Heart right ventricle (tissue), 16 donors: ENCODE data around the gene NELL1. TPM values are rescaled to one million over a fixed set of nuclear protein-coding genes. Genes with fewer than 3 reads are reported as not detected.

Experiments used
- ATAC-seq, 8 donors: fragments of 200-7000 bp; cut with Tn5 transposase; one replicate each; pipeline ENCODE4 v1.9.1; 2020; ENCODE audit warnings: mild to moderate bottlenecking in 8 of 8, moderate library complexity in 8 of 8, moderate number of reproducible peaks in 1 of 8
- DNase-seq, 2 donors: peaks; one replicate each; pipeline ENCODE4 v3.0.0-alpha.2; 2020
- H3K27ac ChIP-seq, 10 donors: fragments of 200-600 bp; sonication (generic) in 2 of 10; one replicate each; pipeline versions ENCODE4 v1.5.0 to v1.8.0; 2020 to 2022; ENCODE audit warnings: mild to moderate bottlenecking in 3 of 10
- H3K27me3 ChIP-seq, 7 donors: fragments of 200-600 bp; one replicate each; pipeline ENCODE4 v1.8.0; 2021 to 2022; ENCODE audit warnings: mild to moderate bottlenecking in 2 of 7
- H3K36me3 ChIP-seq, 9 donors: fragments of 200-600 bp; sonication (generic) in 1 of 9; one replicate each; pipeline versions ENCODE4 v1.5.0 to v1.8.0; 2020 to 2022; ENCODE audit warnings: mild to moderate bottlenecking in 2 of 9
- H3K4me1 ChIP-seq, 9 donors: fragments of 200-600 bp; sonication (generic) in 1 of 9; one replicate each; pipeline versions ENCODE4 v1.5.0 to v1.8.0; 2020 to 2022; ENCODE audit warnings: mild to moderate bottlenecking in 4 of 9
- H3K4me3 ChIP-seq, 10 donors: fragments of 200-600 bp; sonication (generic) in 2 of 10; one replicate each; pipeline versions ENCODE4 v1.5.0 to v1.8.0; 2020 to 2022; ENCODE audit warnings: mild to moderate bottlenecking in 7 of 10, moderate library complexity in 2 of 10
- H3K9me3 ChIP-seq, 11 donors: fragments of 200-600 bp in 10 of 11; sonication (generic) in 2 of 11; one replicate each; pipeline versions ENCODE4 v1.5.0 to v1.8.0; 2013 to 2022; ENCODE audit warnings: mild to moderate bottlenecking in 2 of 11, control low read depth in 1 of 11, moderate library complexity in 1 of 11
- WGBS, 2 donors: extraction: QIAGEN DNeasy Blood & Tissue Kit; methylation state at CpG; one replicate each; pipeline ENCODE4 v1.1.7; 2013; ENCODE audit warnings: inconsistent platforms in 1 of 2; 5-methylcytosine and 5-hydroxymethylcytosine counted together
- intact Hi-C, 10 donors: fragments of 100-400 bp; cut with DNase I; formaldehyde crosslinking; loops; one replicate each; pipeline versions ENCODE4 v1.11.1 to v1.14.2; 2022
- polyA plus RNA-seq, 2 donors: library from polyadenylated mRNA; stranded (reverse); fragments of 200-250 nt; gene quantifications; one replicate each; pipeline ENCODE4 v1.2.3, GENCODE V29; 2013
- total RNA-seq, 10 donors: library from RNA; stranded (reverse); fragmentation: NEBNext Ultra II Directional in 3 of 10; extraction: Animal tissue kit (Norgen Biotek cat#: 25700) in 3 of 10; gene quantifications; one replicate each; pipeline versions ENCODE4 v1.2.1 to v1.2.4, GENCODE V29; 2021 to 2023
- TF ChIP-seq, protein P1 (sequence below), 9 donors: fragments of 200-600 bp; sonication (generic) in 2 of 9; IDR thresholded peaks; one replicate each; pipeline versions ENCODE4 v1.5.0 to v1.8.0; 2021 to 2022; ENCODE audit warnings: antibody characterized with exemption in 9 of 9, mild to moderate bottlenecking in 5 of 9, moderate library complexity in 1 of 9
- donor health status: Arrhythmogenic right ventricular cardiomyopathy.
- donor health status: ischemic (EF 13 %, LVEDD 7.1; RV severe dilation, severe dysfunction).
- donor health status: healthy with polysubstance abuse.
- donor health status: DM: no; HTN: yes; CAD: no.
- donor health status: DM: no; HTN: no; CAD: no.
- donor health status: ischemic (EF 25% LVEDD 6.9; RV normal size, moderate dysfunction).
- donor health status: ischemic (EF 25% LVEDD 5.7; RV mildly dilated, moderate dysfunction).
- donor health status: healthy.
- donor health status: DM: yes; HTN: yes; CAD: no.
- donor health status: Ischemic cardiomyopathy.
- donor health status: ischemic (EF 35%, LVEDD 5.7; RV mildly dilated, moderate dysfunction).
- donor health status: nonischemic (EF 11% LVEDD 7.7; RV severe dilation, severe dysfunction).
- donor health status: DM: yes; HTN: yes; CAD: no.
- donor health status: PGD.
- donor health status: ischemic (EF 29% LVEDD 5.4; RV normal size, mild dysfunction).
- donor health status: nonischemic (EF 23%, LVEDD 6.1; RV moderate dilation, normal function).

NELL1 gene
- total and polyA plus RNA-seq, 12 donors, result not detected

DNA sequence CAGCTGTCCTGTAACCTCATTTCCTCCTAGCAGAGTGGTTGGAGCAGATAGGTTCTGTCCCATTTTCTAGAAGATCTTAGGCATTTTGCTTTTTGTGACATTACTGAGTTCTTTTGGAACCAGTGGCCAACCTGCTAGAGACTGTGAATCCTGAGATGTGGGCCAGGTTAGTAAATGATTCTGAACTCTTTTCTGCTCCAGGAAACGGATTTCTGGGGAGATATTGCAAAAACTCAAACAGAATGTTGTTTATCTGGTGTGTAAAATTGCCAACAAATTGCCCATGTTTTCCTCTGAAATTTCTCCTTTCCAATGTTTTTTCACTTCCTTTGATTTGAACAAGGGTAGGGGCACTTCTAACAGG lies 37.2 kb upstream of the NELL1 start:
- ATAC-seq (no peak), DNase-seq (no peak)
- H3K4me3 ChIP-seq, result no peak overlapping the region
- H3K4me1 ChIP-seq, result peaks cover 0 to 2% (median 0%) of the 10 kb centered on the region in 9 donors
- no peaks in the 10 kb centered on the region for H3K27me3 ChIP-seq
- WGBS, 2 donors, result 33 to 36% methylated on average over 1 of the region's 1 CpG
- TF ChIP-seq, protein P1, sequence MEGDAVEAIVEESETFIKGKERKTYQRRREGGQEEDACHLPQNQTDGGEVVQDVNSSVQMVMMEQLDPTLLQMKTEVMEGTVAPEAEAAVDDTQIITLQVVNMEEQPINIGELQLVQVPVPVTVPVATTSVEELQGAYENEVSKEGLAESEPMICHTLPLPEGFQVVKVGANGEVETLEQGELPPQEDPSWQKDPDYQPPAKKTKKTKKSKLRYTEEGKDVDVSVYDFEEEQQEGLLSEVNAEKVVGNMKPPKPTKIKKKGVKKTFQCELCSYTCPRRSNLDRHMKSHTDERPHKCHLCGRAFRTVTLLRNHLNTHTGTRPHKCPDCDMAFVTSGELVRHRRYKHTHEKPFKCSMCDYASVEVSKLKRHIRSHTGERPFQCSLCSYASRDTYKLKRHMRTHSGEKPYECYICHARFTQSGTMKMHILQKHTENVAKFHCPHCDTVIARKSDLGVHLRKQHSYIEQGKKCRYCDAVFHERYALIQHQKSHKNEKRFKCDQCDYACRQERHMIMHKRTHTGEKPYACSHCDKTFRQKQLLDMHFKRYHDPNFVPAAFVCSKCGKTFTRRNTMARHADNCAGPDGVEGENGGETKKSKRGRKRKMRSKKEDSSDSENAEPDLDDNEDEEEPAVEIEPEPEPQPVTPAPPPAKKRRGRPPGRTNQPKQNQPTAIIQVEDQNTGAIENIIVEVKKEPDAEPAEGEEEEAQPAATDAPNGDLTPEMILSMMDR (IDR thresholded peaks at IDR 0.05), result no peak
- intact Hi-C loops, result no loop called here
- no peaks in the 10 kb centered on the region for H3K36me3 ChIP-seq
- peaks cover 0 to 7% (median 0%) of the 10 kb centered on the region in 11 donors for H3K9me3 ChIP-seq
- H3K27ac ChIP-seq, result no peak overlapping the region

GRCh38 chr11:20634044-20634443 lies 35.3 kb upstream of the NELL1 start:
- Histone ChIP-seq H3K4me3 (no peak overlapping the region), H3K4me1 (no peaks in the 10 kb centered on the region), H3K27ac (no peak overlapping the region), H3K9me3 (peaks cover 0 to 7% (median 0%) of the 10 kb centered on the region in 11 donors), H3K27me3 (peaks cover 0 to 6% (median 0%) of the 10 kb centered on the region in 7 donors), H3K36me3 (no peaks in the 10 kb centered on the region)
- 85% methylated on average over 5 of the region's 5 CpGs for WGBS, 2 donors
- intact Hi-C loops, result no loop called here
- no peak for DNase-seq
- TF ChIP-seq, protein P1 (IDR thresholded peaks at IDR 0.05), result no peak
- no peak for ATAC-seq

DNA sequence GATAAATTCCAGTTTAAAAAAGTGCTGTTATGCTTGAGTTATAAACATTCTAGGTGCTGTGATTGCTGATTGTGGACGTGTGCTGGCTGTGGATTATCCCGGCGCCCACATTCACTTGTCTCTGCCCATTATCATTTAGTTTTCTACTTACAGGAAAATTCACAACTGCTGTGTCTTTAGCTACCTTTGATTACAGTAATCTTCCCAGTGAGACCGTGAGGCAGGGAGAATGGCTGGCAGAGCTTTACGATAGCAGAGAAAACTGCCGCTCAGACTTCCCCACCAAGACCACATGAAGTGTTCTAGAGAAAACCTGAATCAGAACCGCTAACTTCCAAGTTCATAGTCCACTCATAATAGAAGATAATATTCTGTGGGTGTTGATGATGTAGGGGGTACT lies 34.6 kb upstream of the NELL1 start:
- intact Hi-C loops, result no loop called here
- peaks cover 0 to 6% (median 0%) of the 10 kb centered on the region in 7 donors for H3K27me3 ChIP-seq

DNA sequence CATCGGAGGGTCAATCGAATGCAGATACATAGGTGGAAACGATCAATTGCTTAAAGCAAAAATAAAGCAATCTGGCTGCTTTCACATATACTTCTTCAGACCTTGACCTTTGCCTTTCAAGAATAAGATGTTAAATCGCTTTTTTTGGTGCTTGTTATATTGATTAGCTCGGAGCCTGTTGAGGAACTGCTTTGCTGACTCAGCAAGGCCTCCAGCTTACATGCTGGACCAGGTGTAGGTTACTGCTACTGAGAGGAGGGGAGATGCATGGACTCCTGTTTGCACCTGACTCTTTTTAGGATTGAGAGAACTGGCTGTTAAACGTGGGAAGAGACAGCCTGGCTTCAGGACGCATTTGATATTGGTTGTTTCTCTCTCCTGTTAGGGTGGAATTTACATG lies 31.3 kb upstream of the NELL1 start:
- Histone ChIP-seq H3K4me3 (no peak overlapping the region), H3K4me1 (no peaks in the 10 kb centered on the region), H3K27ac (no peak overlapping the region), H3K9me3 (no peaks in the 10 kb centered on the region), H3K36me3 (no peaks in the 10 kb centered on the region), H3K27me3 (peaks cover 0 to 6% (median 0%) of the 10 kb centered on the region in 7 donors)
- 70 to 79% methylated on average over 7 of the region's 7 CpGs for WGBS, 2 donors
- DNase-seq (no peak), ATAC-seq (no peak)
- intact Hi-C loops, result no loop called here
- TF ChIP-seq, protein P1 (IDR thresholded peaks at IDR 0.05), result no peak

More for the DNA sequence above, 34.6 kb upstream of the NELL1 start:
- 74% methylated on average over 7 of the region's 7 CpGs for WGBS, 2 donors
- no peak overlapping the region for H3K27ac ChIP-seq
- H3K36me3 ChIP-seq, result no peaks in the 10 kb centered on the region
- H3K4me1 ChIP-seq, result no peaks in the 10 kb centered on the region
- H3K4me3 ChIP-seq, result no peak overlapping the region
- DNase-seq, result no peak
- TF ChIP-seq, protein P1 (IDR thresholded peaks at IDR 0.05), result no peak
- ATAC-seq, result no peak
- H3K9me3 ChIP-seq, result peaks cover 0 to 6% (median 0%) of the 10 kb centered on the region in 11 donors
